WERI-Rb-1 (cell line): ENCODE measurements around the gene C11orf86.
"Not testable (repeated sequence)": the region's sequence is repeated elsewhere in the genome, so short reads cannot be mapped to it uniquely, and the experiment has no call there.

Experiments used
- DNase-seq: peaks from one replicate; pipeline ENCODE4 v3.0.0-alpha.2; 2020
- H3K27ac ChIP-seq: fragments of 250-450 bp; sonication (Bioruptor Pico); 2 replicates; pipeline ENCODE4 v1.5.1; 2020; ENCODE audit warnings: mild to moderate bottlenecking, moderate library complexity
- H3K27me3 ChIP-seq: fragments of 250-450 bp; sonication (Bioruptor Pico); 2 replicates; pipeline ENCODE4 v1.5.1; 2021; ENCODE audit warnings: mild to moderate bottlenecking, low read depth, moderate library complexity; ENCODE audit not compliant: insufficient read depth, severe bottlenecking
- H3K36me3 ChIP-seq: fragments of 250-450 bp; sonication (Bioruptor Pico); 2 replicates; pipeline ENCODE4 v1.5.1; 2020; ENCODE audit warnings: mild to moderate bottlenecking, moderate library complexity
- H3K4me3 ChIP-seq: 2 replicates; pipeline ENCODE4 v1.5.1; 2011; ENCODE audit warnings: low read depth, mild to moderate bottlenecking, control low read depth, low read length
- H3K9me3 ChIP-seq: fragments of 250-450 bp; sonication (Bioruptor Pico); 2 replicates; pipeline ENCODE4 v1.5.1; 2021; ENCODE audit warnings: mild to moderate bottlenecking, moderate library complexity; ENCODE audit not compliant: severe bottlenecking
- TF ChIP-seq, protein P1 (sequence below): IDR thresholded peaks from 2 replicates; pipeline ENCODE4 v1.5.1; 2011; ENCODE audit warnings: low read depth, mild to moderate bottlenecking, control low read depth, inconsistent platforms, low read length

Gene C11orf86

DNA sequence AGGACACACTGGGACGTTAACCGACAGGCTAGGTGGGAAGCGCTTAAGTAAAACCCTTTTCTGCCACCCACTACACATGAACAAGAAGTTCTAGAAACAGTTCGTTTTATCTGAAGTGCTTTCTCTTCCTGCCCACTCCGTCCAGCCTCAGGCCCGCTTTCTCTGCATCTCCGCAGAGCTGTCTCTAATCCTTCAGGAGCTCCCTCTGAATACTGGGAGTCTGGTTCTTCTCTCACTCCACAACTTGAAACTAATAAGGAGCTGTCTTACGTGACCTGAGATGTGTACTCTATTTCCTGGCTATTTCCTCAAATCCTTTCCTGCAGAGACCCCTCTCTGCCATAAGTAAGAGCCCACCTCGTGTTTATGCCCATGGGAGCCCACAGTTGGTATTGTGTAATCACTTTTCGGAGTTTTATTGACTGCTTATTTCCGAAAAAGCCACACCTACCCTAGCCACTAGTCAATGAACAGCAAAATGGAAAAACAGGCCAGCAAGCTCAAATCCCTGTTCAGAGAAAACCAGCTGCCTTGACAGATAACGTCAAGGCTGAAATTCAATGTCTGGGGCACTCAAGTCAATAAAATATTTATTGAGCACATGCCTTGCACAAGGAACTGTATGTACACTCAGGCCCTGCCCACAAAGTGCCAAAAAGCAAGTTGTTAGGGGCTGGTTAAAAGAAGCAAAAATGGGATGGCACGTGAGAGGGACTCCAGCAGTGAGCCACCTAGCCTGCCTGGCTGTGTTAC is 21.8 kb upstream of the C11orf86 start:
- TF ChIP-seq, protein P1, sequence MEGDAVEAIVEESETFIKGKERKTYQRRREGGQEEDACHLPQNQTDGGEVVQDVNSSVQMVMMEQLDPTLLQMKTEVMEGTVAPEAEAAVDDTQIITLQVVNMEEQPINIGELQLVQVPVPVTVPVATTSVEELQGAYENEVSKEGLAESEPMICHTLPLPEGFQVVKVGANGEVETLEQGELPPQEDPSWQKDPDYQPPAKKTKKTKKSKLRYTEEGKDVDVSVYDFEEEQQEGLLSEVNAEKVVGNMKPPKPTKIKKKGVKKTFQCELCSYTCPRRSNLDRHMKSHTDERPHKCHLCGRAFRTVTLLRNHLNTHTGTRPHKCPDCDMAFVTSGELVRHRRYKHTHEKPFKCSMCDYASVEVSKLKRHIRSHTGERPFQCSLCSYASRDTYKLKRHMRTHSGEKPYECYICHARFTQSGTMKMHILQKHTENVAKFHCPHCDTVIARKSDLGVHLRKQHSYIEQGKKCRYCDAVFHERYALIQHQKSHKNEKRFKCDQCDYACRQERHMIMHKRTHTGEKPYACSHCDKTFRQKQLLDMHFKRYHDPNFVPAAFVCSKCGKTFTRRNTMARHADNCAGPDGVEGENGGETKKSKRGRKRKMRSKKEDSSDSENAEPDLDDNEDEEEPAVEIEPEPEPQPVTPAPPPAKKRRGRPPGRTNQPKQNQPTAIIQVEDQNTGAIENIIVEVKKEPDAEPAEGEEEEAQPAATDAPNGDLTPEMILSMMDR, result no peak
- H3K27ac ChIP-seq, result no peak overlapping the region
- H3K4me3 ChIP-seq, result no peak overlapping the region
- H3K36me3 ChIP-seq, result no peaks in the 10 kb centered on the region
- no peaks in the 10 kb centered on the region for H3K9me3 ChIP-seq
- H3K27me3 ChIP-seq, result no peaks in the 10 kb centered on the region
- no peak for DNase-seq

GRCh38 chr11:66956689-66957290 is 18.3 kb upstream of the C11orf86 start:
- DNase-seq, result no peak
- no peaks in the 10 kb centered on the region for H3K9me3 ChIP-seq
- no peak overlapping the region for H3K27ac ChIP-seq
- no peaks in the 10 kb centered on the region for H3K27me3 ChIP-seq
- no peak overlapping the region for H3K4me3 ChIP-seq
- TF ChIP-seq, protein P1, result no peak
- H3K36me3 ChIP-seq, result no peaks in the 10 kb centered on the region

DNA sequence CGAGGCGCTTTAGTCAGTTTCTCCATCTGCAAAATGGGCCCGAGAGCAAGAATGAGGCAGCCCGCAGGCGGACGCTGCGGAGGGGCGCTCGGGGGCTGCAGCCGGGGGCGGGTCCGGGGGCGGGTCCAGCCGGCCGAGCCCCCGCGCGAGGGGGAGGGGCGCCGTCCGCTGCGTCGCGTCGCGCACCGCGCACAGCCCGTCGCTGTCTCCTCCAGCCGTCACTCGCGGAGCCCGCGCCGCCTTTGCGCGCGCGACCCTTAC is 17.2 kb upstream of the C11orf86 start:
- TF ChIP-seq, protein P1, result no peak

GRCh38 chr11:66958232-66958955 is 16.7 kb upstream of the C11orf86 start, which contains the start of gene PC:
PC (minus strand) TSS chr11:66958383; CDS start chr11:66872159, 86,224 bp downstream.
- peak within 1 kb of the TSS; percentile 69 for H3K4me3 ChIP-seq
- DNase-seq, result peak; percentile 100
- no peaks in the 10 kb centered on the region for H3K27me3 ChIP-seq

More for the DNA sequence above, 17.2 kb upstream of the C11orf86 start:
- Histone ChIP-seq H3K27ac (peak overlapping the region; percentile 90), H3K36me3 (no peaks in the 10 kb centered on the region), H3K27me3 (no peaks in the 10 kb centered on the region), H3K4me3 (peak overlapping the region; percentile 69), H3K9me3 (no peaks in the 10 kb centered on the region)
- DNase-seq, result no peak

DNA sequence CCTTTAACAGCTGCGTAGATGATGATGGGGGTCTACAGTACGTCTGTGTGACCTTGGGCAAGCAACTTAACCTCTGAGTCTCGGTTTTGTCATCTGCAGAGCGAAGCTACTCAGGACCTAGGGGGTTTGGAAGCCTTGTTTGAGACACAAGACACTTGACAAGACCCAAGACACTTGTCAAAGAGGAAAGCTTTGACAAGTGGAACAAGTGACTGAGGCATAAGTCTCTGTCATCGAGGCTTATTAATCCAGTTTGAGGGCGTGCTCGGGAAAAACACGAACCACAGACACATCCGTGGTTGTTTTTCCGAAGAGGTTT is 16.2 kb upstream of the C11orf86 start:
- Histone ChIP-seq H3K9me3 (no peaks in the 10 kb centered on the region), H3K27ac (no peak overlapping the region), H3K36me3 (no peaks in the 10 kb centered on the region), H3K27me3 (no peaks in the 10 kb centered on the region), H3K4me3 (peak overlapping the region; percentile 46)
- no peak for DNase-seq
- TF ChIP-seq, protein P1, result no peak

More at GRCh38 chr11:66958232-66958955, 16.7 kb upstream of the C11orf86 start, which contains the start of gene PC:
- H3K9me3 ChIP-seq, result no peaks in the 10 kb centered on the region
- TF ChIP-seq, protein P1, result no peak
- no peaks in the 10 kb centered on the region for H3K36me3 ChIP-seq
- H3K27ac ChIP-seq, result peak within 1 kb of the TSS; percentile 90

DNA sequence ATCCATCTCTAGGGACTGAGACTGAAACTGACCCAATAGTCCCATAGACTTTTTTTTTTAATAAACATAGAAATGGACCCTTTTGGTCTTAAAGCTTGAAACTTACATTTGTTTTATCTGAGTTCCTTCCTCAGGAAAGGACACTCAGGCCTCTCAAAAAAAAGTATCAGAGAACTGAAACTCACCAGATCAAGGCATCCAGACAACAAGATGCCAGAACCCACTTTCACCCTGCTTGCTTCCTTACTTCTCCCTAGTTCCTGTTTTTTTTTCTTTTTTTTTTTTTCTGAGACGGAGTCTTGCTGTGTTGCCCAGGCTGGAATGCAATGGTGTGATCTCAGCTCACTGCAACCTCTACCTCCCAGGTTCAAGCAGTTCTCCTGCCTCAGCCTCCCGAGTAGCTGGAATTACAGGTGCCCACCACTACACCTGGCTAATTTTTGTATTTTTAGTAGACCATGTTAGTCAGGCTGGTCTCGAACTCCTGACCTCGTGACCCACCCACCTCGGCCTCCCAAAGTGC is 13.4 kb upstream of the C11orf86 start:
- H3K36me3 ChIP-seq, DNase-seq, H3K9me3 ChIP-seq, H3K27ac ChIP-seq, H3K4me3 ChIP-seq, H3K27me3 ChIP-seq: not testable (repeated sequence)
